ENCODE measurements around the gene FSTL4.

FSTL4 gene

DNA sequence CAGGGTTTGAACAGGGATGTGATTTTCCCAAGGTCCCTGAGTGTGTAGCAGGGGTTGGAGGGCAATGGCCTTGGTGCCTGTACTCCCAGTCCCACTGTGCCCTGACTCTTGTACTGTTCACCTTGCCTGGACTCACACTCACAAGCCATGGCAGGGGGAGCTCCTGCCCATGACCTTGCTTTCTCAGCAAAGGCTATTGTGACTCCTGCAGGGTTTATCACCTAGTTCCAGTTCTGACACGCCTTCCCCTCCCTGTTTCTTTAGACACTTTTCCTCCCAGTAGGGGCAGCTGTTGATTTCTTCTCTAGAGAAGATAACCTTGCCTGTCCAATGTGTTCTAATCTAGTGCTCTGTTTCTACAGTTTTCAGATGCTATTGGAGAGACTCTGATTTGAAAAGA is 139.5 kb downstream of the FSTL4 start (continued):
- TF ChIP-seq, protein P1, sequence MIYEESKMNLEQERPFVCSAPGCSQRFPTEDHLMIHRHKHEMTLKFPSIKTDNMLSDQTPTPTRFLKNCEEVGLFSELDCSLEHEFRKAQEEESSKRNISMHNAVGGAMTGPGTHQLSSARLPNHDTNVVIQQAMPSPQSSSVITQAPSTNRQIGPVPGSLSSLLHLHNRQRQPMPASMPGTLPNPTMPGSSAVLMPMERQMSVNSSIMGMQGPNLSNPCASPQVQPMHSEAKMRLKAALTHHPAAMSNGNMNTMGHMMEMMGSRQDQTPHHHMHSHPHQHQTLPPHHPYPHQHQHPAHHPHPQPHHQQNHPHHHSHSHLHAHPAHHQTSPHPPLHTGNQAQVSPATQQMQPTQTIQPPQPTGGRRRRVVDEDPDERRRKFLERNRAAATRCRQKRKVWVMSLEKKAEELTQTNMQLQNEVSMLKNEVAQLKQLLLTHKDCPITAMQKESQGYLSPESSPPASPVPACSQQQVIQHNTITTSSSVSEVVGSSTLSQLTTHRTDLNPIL (CRISPR knock-in tag; IDR thresholded peaks at IDR 0.05; ENCODE audit: low read depth), result no peak

DNA sequence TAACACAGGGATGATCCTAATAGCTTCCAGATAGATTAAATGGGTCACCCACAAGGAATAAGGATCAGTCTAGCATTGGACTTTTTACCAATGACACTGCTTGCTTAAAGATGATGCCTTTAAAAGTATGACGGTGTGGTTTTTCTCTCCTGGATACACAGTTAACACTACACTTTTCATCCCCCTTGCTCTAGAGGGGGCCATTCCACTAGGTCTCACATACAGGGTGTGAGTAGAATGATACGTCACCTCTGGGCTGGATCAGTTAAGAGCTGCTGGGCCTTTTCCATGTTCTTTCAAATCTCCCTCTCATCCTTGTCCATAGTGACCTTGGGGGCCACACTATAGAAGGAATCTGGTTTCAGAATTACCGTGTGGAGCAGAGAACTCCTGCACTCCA is 140.6 kb downstream of the FSTL4 start:
- no peak for TF ChIP-seq ZNF8 (CRISPR knock-in tag; IDR thresholded peaks at IDR 0.05)
- no peak for TF ChIP-seq ZNF70 (CRISPR knock-in tag; IDR thresholded peaks at IDR 0.05)
- no peak for TF ChIP-seq ZC3H10 (CRISPR knock-in tag; IDR thresholded peaks at IDR 0.05)
- no peak for TF ChIP-seq OSR1 (CRISPR knock-in tag; IDR thresholded peaks at IDR 0.05)
- TF ChIP-seq ZNF565 (CRISPR knock-in tag; conservative IDR thresholded peaks at IDR 0.05; ENCODE audit: low read depth), result no peak
- TF ChIP-seq RARB (CRISPR knock-in tag; IDR thresholded peaks at IDR 0.05), result no peak
- no peak for TF ChIP-seq ISL1 (CRISPR knock-in tag; IDR thresholded peaks at IDR 0.05)
- TF ChIP-seq, protein P2, sequence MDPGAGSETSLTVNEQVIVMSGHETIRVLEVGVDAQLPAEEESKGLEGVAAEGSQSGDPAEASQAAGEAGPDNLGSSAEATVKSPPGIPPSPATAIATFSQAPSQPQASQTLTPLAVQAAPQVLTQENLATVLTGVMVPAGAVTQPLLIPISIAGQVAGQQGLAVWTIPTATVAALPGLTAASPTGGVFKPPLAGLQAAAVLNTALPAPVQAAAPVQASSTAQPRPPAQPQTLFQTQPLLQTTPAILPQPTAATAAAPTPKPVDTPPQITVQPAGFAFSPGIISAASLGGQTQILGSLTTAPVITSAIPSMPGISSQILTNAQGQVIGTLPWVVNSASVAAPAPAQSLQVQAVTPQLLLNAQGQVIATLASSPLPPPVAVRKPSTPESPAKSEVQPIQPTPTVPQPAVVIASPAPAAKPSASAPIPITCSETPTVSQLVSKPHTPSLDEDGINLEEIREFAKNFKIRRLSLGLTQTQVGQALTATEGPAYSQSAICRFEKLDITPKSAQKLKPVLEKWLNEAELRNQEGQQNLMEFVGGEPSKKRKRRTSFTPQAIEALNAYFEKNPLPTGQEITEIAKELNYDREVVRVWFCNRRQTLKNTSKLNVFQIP (CRISPR knock-in tag; IDR thresholded peaks at IDR 0.05; ENCODE audit: borderline replicate concordance, low read depth), result no peak
- TF ChIP-seq, protein P3, sequence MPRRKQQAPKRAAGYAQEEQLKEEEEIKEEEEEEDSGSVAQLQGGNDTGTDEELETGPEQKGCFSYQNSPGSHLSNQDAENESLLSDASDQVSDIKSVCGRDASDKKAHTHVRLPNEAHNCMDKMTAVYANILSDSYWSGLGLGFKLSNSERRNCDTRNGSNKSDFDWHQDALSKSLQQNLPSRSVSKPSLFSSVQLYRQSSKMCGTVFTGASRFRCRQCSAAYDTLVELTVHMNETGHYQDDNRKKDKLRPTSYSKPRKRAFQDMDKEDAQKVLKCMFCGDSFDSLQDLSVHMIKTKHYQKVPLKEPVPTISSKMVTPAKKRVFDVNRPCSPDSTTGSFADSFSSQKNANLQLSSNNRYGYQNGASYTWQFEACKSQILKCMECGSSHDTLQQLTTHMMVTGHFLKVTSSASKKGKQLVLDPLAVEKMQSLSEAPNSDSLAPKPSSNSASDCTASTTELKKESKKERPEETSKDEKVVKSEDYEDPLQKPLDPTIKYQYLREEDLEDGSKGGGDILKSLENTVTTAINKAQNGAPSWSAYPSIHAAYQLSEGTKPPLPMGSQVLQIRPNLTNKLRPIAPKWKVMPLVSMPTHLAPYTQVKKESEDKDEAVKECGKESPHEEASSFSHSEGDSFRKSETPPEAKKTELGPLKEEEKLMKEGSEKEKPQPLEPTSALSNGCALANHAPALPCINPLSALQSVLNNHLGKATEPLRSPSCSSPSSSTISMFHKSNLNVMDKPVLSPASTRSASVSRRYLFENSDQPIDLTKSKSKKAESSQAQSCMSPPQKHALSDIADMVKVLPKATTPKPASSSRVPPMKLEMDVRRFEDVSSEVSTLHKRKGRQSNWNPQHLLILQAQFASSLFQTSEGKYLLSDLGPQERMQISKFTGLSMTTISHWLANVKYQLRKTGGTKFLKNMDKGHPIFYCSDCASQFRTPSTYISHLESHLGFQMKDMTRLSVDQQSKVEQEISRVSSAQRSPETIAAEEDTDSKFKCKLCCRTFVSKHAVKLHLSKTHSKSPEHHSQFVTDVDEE (CRISPR knock-in tag; IDR thresholded peaks at IDR 0.05), result no peak
- TF ChIP-seq ZFP30 (CRISPR knock-in tag; IDR thresholded peaks at IDR 0.05), result no peak
- TF ChIP-seq, protein P4, sequence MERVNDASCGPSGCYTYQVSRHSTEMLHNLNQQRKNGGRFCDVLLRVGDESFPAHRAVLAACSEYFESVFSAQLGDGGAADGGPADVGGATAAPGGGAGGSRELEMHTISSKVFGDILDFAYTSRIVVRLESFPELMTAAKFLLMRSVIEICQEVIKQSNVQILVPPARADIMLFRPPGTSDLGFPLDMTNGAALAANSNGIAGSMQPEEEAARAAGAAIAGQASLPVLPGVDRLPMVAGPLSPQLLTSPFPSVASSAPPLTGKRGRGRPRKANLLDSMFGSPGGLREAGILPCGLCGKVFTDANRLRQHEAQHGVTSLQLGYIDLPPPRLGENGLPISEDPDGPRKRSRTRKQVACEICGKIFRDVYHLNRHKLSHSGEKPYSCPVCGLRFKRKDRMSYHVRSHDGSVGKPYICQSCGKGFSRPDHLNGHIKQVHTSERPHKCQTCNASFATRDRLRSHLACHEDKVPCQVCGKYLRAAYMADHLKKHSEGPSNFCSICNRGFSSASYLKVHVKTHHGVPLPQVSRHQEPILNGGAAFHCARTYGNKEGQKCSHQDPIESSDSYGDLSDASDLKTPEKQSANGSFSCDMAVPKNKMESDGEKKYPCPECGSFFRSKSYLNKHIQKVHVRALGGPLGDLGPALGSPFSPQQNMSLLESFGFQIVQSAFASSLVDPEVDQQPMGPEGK (CRISPR knock-in tag; IDR thresholded peaks at IDR 0.05; ENCODE audit: borderline replicate concordance), result no peak
- no peak for TF ChIP-seq SNAI2 (CRISPR knock-in tag; IDR thresholded peaks at IDR 0.05)
- no peak for TF ChIP-seq BACH2 (CRISPR knock-in tag; IDR thresholded peaks at IDR 0.05; ENCODE audit: borderline replicate concordance)
- no peak for TF ChIP-seq ARNTL (CRISPR knock-in tag; IDR thresholded peaks at IDR 0.05; ENCODE audit: borderline replicate concordance, low read depth)
- TF ChIP-seq PPARA (CRISPR knock-in tag; IDR thresholded peaks at IDR 0.05; ENCODE audit: borderline replicate concordance), result no peak
- no peak for TF ChIP-seq TOX (CRISPR knock-in tag; IDR thresholded peaks at IDR 0.05; ENCODE audit: borderline replicate concordance)
- TF ChIP-seq TCF4 (CRISPR knock-in tag; IDR thresholded peaks at IDR 0.05; ENCODE audit: borderline replicate concordance), result no peak
- no peak for ATAC-seq

DNA sequence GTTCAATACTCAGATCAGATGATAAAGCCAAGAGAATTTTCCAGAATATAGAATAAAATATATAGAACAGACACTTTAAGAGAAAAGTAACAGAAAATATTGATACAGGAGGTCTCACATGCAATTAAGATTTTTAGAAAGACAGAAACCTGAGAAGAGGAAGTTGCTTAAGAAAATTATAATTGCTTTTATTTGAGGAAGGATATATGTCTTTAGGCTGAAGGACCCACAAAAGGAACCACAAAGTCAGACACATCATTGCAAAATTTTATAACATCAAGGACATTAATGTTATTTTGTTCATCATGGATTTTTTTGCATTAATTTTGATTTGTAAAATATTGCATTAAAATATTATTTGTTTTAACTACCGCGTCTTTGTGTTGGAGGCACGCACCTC is 141.5 kb downstream of the FSTL4 start:
- no peak for ATAC-seq
- no peak for TF ChIP-seq TCF4 (CRISPR knock-in tag; IDR thresholded peaks at IDR 0.05; ENCODE audit: borderline replicate concordance)
- TF ChIP-seq, protein P3 (CRISPR knock-in tag; IDR thresholded peaks at IDR 0.05), result no peak
- no peak for TF ChIP-seq SNAI2 (CRISPR knock-in tag; IDR thresholded peaks at IDR 0.05)
- no peak for TF ChIP-seq ZNF565 (CRISPR knock-in tag; conservative IDR thresholded peaks at IDR 0.05; ENCODE audit: low read depth)
- TF ChIP-seq ZFP30 (CRISPR knock-in tag; IDR thresholded peaks at IDR 0.05), result no peak
- TF ChIP-seq ZFP3 (CRISPR knock-in tag; IDR thresholded peaks at IDR 0.05), result no peak
- no peak for TF ChIP-seq BACH2 (CRISPR knock-in tag; IDR thresholded peaks at IDR 0.05; ENCODE audit: borderline replicate concordance)
- TF ChIP-seq ISL1 (CRISPR knock-in tag; IDR thresholded peaks at IDR 0.05), result no peak
- TF ChIP-seq GLIS3 (CRISPR knock-in tag; IDR thresholded peaks at IDR 0.05), result no peak
- no peak for TF ChIP-seq ESRRG (CRISPR knock-in tag; IDR thresholded peaks at IDR 0.05)
- no peak for TF ChIP-seq PPARA (CRISPR knock-in tag; IDR thresholded peaks at IDR 0.05; ENCODE audit: borderline replicate concordance)
